ENCODE data around the gene CCDC24.

The CCDC24 gene

DNA sequence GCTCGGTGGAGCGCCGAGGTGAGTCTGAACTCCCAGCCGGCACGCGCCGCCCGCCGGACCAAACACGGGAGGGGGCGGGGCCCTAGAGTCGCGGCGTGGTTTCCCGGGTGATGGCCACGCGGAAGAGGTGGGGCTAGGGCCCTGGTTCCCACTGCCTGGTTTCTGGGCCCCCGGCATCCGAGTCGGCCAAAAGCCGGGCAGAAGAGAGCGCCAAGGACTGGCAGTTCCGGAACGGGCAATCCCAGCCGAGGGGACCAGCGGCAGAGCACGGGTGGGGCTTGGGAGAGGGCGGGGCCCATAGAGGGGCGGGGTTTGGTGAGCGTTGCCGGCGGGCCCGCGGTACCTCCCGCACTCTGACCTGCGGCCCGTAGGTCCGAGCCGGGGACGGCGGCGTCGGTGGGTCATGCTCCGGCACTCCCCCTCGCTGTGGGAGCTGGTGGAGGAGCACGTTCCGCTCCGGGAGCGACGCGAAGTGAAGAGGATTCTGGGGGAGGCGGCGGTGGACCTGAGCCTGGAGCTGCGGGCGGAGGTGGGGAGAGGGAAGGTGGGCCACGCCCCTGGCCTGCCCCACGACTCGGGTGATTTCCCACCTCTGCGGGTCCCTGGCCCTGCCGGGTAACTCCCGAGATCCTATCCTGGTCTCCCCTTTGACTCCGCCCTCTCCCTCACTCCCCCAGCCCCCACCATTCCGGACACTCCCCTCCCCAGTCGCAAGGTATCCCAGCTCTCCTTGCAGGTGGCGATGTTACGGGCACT is at the start of gene CCDC24:
TSS of gene CCDC24 (plus strand) at position 124 of the 756 bp plus-strand sequence. CDS start at position 404, 280 bp downstream.
- DNase-seq (ENCODE audit: low read depth): peak; percentile 68

DNA sequence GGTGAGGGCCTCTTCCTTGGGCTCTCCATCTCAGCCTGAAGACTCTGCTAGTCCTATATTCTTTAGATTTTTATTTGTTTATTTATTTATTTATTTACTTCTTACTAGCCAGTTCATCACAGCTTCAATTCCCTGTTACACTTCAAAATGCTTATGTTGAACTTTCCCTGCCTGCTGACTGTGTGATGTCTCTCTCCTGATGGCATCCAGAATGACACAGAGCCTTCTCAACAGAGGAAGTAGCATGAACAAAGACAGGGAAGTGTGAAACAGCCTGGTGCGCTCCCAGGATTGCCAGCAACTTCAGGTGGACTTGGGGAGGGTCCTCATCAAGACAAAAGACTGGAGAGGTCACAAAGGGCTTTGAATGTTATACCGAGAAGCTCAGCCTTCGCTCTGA is 49.0 kb upstream of the CCDC24 start:
- no peak for DNase-seq (ENCODE audit: low read depth)

DNA sequence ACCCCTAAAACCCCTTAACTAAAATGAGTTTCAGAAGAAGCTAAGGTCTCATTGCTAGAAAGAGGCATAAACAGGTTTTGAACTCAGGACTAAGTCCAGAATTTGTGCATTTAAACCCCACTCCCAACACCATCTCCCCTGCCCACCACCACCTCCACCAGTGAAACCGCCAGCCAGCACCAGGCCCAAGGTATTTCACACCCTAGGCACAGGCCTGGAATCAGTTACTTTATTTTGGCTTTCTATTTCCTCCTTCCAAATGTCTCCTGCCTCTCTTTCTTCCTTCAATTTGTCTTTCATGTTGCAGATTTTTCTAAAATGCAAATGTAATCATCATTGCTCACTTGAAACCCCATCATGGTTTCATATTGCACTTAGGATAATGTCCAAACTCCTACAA is 46.5 kb upstream of the CCDC24 start:
- DNase-seq (ENCODE audit: low read depth): no peak

DNA sequence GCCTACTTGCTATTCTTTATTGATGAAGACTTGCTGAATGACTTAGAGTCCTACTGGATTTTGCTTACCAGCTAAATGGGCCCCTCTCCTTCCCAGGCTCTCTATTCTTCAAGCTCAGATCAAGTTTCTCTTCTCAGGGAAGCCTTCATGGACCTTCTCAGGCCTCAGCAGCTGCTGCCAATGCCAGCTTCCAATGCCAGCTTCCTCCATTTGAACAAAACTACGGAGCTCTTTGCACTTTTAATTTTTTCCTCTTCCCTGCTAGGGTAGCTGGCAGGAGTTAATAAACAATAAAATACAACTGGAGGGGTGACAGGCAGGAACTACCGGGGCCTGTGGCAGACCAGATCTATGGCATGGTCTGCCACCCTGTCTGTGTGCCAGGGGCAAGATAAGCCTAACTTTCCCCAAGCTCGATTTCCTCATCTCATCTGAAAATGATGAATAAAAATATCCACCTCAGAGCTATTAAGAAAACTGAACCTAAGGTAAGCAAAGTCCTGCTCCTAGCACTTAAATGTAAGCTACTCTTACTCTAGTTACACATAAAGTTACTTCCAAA is 45.6 kb upstream of the CCDC24 start:
- DNase-seq (ENCODE audit: low read depth): no peak

DNA sequence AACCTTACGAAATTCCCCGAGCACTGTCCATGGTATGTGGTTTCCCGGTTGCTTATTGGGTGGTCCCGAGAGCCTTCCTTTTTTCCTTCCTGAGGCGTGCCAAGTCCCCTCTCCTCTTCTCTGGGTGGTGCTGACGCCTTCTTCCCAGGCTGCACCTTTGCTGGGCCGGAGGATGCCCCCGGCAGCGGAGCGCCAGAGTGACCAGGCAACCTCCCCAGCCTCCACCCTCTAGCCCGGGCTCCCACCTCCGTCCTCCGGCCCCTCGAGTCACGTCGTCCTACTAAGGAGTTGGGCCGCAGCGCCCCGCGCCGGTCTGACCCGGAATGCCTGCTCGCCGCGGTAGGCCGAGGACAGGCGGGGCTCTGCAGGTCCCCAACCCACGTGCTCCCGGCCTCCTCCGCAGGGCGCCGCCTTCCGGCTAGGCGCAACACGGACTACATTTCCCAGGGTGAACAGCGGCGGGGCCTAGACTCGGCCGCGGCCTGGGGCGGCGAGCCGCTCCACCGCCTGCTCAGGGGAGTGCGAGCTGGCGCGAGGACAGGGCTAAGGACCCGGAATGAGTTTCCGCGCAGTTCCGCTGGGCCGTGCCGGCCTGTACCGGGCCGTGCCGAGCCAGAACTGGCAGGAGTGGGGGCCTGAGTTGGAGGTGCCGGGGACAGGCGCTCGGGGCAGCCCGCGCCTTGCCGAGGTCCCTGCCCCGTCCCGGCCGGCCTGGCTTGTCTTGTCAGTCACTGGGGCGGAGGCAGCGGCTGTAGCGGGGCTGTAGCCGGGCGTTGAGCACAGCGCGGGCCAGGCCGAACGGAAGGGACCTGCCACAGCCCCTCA is 45.0 kb upstream of the CCDC24 start, which contains the start of gene IPO13:
TSS of gene IPO13 (plus strand) at position 715 of the 825 bp plus-strand sequence. CDS start 651 bp downstream, outside the sequence.
- DNase-seq (ENCODE audit: low read depth): peak; percentile 90

DNA sequence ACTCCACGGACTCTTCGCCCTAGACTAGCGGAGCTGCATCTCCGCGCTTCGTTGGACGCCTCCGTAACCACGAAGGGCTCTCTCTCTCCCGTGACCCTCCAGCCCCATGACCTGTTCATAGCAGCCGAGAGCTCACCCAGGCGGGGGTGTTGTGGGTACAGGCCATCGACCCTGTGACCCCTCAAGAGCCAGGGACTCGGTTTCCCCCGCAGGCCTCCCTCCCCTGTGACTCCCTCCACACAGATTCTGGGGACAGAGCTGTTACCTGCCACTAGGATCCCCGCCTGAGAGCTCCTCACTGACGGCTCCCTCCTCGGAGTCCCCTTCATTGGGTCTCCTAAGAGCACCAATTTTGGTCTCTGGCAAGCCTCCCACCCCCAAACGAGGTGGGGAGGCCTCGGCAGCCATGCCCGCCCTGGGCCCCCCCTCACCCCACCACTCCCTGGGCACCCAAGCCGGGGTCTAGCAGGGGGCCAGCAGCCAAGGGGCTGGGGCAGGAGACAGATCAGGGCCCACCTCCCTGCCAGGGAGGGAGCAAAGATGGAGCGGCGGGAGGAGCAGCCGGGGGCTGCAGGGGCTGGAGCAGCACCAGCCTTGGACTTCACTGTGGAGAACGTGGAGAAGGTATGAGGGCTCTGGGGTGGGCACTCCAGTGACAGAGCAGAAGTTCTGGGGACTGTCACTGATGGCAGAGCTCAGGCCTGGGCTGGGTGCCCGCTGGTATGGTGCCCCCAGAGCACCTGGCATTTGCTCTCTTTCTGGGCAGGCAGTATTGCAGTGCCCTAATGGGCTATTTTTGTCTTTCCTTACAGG is 44.1 kb upstream of the CCDC24 start:
- DNase-seq (ENCODE audit: low read depth): no peak

DNA sequence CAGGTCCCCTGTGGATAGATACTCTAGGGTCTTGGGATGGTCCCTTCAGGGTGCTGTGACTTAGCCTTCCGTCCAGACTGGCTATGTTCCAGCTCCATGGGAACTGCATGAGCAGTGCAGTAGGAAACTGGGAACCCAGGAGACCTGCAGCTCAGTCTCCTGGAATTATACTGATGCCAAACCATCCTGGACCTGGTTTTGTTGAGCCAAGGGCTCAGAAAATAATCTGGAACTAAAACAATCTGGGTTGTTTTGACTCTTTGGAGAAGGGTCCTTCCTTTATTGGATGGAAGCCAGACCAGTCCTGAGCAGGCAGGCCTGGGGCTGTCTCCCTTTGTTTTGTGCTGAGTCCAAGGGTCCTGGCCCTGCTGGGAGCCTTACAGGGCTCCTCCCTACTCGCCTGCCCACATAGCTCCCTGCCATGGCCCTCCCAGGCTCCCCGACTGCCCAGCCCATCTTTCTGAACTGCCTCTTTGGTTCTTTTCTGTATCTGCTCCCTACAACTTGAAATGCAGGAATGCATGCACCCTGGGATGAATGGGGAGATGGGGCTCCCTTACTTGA is 43.4 kb upstream of the CCDC24 start:
- no peak for DNase-seq (ENCODE audit: low read depth)

DNA sequence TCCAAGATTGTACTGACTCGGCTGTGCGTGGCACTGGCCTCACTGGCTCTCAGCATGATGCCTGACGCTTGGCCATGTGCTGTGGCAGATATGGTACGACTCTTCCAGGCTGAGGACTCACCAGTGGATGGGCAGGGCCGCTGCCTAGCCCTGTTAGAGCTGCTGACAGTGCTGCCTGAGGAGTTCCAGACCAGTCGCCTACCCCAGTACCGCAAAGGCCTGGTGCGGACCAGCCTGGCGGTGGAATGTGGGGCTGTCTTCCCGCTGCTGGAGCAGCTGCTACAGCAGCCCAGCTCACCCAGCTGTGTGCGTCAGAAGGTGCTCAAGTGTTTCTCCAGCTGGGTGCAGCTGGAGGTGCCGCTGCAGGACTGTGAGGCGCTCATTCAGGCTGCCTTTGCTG is 41.7 kb upstream of the CCDC24 start:
- no peak for DNase-seq (ENCODE audit: low read depth)

DNA sequence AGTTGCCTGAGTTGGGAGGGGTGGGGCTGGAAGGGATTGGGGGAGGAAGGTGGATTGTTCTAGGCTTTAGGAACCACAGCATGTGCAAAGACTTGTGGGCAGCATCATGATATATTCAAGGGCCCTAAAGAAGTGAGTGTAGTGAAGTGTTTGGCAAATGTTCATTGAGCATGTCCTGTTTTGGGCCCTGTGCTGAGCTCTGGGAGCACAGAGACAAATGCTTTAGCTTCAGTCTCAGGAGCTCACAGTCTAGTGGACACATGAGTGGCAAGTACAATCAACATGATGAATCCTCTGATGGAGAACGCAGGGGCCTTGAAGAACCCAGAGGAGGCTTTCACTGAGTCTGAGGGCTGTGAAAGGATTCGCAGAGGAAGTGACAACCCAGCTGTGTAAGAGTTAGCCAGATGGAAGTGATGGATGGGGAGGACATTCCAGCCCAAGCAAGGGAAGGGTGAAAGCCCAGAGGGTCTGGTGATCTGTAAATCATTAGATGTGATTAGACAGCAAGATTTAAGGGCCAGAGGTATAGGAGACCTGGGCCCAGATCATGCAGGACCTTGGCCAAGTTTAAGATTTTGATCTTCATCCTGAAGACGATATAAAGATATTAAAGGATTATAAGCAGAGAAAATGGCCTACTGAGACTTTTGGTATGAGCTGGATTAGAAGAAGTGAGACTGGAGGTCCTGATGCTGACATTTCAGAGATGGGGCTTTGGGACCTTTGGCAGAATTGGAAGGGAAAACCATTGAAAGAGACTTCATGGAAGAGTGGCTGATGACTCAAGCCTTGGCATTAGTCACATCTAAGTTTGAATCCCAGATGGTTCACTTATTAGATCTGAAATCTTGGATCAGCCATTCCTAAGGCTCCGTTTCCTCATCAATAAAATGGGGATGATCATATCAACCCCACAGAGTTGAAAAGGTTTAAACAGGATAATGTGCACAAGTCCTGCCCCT is 40.1 kb upstream of the CCDC24 start:
- DNase-seq (ENCODE audit: low read depth): no peak

DNA sequence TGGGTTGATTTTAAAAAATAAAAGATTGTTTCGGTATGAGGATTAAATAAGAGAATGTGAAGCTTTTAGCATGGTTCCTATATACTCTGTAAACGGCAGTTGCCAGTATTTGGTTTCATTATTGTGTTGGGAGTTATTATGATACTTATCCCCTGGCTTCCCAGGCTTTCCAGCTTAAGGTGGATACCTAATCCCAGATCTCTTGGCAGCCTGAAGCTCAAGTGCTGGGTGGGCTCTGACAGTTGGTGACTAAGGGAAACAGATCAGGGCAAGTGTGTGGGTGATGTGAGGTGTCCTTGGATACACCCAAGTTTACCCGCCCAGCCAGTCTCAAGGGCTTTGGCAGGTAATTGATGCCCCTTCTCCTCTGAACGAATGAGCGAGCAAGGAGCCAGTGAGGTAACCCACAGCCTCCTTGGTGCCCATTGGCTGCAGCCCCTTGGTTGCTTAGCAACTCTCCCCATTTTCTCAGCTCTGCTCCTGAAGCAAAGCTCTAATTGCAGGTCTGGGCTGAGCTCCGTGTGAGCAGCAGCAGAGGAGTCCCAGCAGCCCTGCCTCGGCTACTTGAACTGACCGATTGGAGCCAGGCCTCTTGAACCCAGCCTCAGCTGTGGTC is 38.6 kb upstream of the CCDC24 start:
- no peak for DNase-seq (ENCODE audit: low read depth)

DNA sequence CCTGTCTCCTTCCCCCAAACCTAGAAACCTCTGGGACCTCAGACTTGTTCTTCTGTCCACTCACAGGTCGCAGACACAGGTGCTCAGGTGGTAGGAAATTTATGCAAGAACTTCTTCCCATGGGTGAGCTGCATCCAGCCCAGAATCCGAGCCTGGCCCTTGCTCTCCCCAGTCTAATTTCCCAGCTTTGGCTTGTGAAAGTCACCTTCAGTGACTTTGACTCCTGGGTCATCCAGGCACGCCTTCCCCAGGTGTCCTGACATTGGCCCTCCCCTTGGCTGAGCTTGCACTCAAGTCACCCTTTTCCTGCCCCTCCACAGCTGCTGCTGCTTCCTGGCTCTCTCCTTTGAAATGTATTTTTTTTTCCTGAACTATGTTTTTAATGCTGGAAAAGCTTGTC is 38.0 kb upstream of the CCDC24 start:
- DNase-seq (ENCODE audit: low read depth): no peak

DNA sequence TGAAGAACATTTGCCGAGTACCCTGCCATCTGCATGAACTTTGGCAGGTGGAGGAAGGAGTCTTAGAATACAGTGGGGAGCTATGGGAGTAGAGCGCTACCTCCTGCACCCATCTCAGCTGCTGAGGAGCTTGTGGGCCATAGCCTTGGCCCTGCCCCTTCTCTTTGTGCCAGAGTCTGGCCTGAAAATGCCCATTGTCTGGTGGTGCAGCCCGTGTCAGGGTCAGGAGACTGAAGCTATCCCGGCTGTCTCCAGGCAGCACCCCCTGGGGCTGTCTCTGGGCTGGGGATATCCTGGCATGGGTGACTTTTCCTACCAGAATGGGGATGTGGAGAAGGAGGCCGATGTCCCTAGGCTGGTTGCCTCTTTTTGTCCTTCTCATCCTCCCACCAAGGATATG is 37.4 kb upstream of the CCDC24 start:
- no peak for DNase-seq (ENCODE audit: low read depth)

DNA sequence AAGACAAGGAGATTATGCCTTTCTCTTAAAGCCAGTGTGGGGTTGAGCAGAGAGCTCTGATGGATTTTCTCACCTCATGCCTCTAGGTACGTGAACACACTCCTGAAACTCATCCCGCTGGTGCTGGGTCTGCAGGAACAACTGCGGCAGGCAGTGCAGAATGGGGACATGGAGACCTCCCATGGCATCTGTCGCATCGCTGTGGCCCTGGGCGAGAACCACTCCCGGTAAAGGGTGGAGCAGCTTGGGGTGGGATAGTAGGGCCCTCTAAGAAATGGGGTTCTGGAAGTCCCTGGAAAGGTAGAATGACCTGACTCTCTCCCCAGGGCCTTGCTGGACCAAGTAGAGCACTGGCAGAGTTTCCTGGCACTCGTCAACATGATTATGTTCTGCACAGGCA is 35.2 kb upstream of the CCDC24 start:
- no peak for DNase-seq (ENCODE audit: low read depth)

DNA sequence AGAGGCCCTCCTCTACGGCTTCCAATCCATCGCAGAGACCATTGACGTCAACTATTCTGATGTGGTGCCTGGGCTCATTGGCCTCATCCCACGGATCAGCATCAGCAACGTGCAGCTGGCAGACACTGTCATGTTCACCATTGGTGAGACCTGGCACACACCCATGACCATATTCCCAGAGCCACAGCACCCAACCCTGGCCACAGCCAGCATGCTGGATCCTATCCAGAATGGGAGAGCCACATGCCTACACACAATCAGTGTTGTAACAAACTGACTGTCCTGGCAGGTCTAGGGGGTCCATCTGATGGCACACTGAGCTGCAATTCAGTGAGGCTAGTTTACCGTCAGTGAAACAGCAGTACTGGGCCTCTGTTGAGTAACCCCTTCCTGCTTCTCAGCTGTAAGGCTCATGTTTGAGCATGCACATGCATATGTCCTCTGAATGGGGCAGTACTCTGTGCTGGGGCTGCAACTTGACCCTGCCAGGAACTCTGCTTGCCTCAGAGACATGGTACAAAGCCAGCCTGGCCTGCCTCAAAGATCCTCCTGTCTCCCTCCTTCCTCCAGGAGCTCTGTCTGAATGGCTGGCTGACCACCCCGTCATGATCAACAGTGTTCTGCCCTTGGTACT is 33.9 kb upstream of the CCDC24 start:
- no peak for DNase-seq (ENCODE audit: low read depth)

DNA sequence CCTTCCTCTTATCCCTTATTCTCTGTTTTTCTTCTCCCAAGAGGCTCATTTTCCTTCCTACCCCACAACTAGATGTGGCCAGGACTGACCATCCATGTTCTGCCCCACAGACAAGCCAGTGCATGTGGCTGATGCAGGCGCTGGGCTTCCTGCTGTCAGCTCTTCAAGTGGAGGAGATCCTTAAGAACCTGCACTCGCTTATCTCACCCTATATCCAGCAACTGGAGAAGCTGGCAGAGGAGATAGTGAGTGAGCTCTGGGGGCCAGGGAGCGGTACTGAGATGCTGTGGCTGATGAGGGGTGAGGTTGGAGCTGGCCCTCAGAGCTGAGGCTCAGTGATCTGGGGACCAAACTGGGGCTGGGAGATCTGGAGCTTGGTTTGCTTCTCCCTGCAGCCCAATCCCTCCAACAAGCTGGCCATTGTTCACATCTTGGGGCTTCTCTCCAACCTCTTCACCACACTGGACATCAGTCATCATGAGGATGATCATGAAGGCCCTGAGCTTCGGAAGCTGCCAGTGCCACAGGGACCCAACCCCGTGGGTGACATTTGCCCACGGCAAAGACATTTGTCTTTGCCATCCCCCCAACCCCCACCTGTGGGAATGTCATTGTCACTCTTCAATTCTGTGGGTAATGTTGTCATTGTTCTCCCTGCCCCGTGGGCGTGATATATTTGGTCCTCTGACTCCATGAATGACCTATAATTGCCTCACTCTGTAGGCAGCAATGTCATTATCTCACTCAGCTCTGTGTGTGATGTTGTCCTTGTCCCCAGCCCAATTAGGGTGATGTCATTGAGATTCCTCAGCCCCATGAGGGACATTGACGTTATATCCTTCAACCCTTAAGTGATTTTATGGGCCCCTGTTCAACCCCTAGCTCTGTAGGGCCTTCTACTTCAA is 32.8 kb upstream of the CCDC24 start:
- no peak for DNase-seq (ENCODE audit: low read depth)

DNA sequence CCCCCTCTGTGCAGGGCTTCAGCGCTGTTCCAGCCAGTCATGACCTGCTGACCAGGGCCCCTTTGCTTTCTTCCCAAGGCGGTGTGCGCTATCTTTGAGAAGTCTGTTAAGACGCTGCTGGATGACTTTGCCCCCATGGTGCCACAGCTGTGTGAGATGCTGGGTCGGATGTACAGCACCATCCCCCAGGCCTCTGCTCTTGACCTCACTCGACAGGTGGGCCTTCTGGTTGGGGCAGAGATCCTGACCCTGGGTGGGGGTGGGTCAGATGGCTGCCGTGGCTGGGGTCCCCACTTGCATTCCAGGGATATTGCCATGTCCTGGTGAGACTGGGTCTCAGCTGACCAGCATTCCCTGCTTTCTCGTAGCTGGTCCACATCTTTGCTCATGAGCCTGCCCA is 30.6 kb upstream of the CCDC24 start:
- DNase-seq (ENCODE audit: low read depth): no peak

DNA sequence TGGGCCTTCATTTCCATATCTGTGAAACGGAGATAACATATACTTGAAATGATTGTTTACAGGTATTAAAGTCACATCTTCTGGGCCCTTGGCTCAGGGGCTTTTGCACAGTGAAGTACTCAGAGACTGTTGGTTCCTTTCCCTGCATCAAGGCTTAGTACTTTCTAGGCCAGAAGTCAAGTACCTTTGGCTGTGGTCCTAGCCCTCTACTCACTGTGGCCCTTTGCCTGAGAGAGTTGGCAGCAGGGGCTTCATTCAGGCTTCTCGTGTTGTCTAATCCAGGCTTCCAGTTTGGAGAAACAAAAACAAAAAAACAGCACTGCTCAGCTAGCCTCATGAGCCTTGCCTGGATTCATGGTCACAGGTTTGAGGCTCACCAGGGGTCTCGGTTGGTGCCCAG is 29.7 kb upstream of the CCDC24 start:
- no peak for DNase-seq (ENCODE audit: low read depth)

DNA sequence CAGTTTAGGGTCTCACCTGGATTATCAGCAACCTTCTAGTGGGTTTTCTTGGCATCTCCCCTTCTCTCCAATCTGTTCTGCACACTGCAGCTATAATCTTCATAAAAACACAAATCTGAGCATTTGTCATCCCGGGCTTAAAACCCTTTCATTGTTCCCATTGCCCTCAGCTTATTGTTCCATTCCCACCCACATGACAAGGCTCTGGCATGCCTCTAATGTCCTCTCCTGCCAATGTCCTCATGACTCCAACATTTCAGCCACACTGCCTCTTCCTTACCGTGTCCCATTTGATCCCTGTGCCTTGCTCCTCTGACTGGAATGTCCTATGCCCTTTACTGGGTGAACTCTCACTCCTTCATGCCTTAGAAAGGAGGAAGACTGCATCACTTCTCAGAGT is 29.1 kb upstream of the CCDC24 start:
- DNase-seq (ENCODE audit: low read depth): no peak

DNA sequence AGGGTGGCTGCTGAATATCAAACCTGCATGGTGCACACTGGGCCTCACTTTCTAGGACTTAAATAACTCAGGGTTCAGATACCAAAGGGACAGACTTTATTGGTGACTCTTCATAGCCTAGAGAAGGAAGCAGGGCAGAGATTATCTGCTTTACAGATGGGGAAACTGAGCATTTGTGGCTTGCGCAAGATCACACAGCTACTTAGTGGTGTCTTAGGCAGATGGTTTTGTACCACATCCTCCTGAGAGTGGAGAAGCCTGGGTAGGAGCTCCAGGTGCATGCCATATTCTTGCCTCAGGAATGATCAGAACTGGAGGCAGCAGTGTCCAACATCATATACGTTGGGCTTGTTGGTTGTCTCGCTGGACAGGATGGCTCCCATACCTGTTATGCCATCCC is 28.4 kb upstream of the CCDC24 start:
- no peak for DNase-seq (ENCODE audit: low read depth)

Data from activated gamma-delta T cell treated with anti-CD3 and anti-CD28 coated beads, Interleukin-2, amount 50 U/mL, for 16 hours (primary cell).